GM23338 (cell line): ENCODE results near the gene RNASEH2A.

ENCODE experiments used
- CREB1 ChIP-seq: fragments of 250-450 bp; sonication (Bioruptor Pico); IDR thresholded peaks from 2 replicates; pipeline ENCODE4 v1.5.0; 2020; ENCODE audit warnings: low read depth, mild to moderate bottlenecking, moderate library complexity
- EZH2 ChIP-seq: fragments of 200-600 bp; sonication (generic); IDR thresholded peaks from one replicate; pipeline ENCODE4 v1.8.0; 2017; ENCODE audit warnings: antibody characterized with exemption, mild to moderate bottlenecking, low read depth; ENCODE audit not compliant: unreplicated experiment
- EZH2phosphoT487 ChIP-seq: fragments of 200-600 bp; sonication (generic); IDR thresholded peaks from one replicate; pipeline ENCODE4 v1.8.1; 2018; ENCODE audit warnings: antibody characterized with exemption; ENCODE audit not compliant: unreplicated experiment
- JUNB ChIP-seq: IDR thresholded peaks from one replicate; pipeline ENCODE4 v1.6.1; 2016; ENCODE audit warnings: antibody characterized with exemption; ENCODE audit not compliant: unreplicated experiment
- NANOG ChIP-seq: IDR thresholded peaks from 2 replicates; pipeline ENCODE4 v1.6.1; 2016; ENCODE audit warnings: antibody characterized with exemption, borderline replicate concordance
- POLR2AphosphoS5 ChIP-seq: IDR thresholded peaks from 2 replicates; pipeline ENCODE4 v1.6.1; 2016; ENCODE audit warnings: antibody characterized with exemption, low read depth
- TF ChIP-seq, protein P1 (sequence below), 2 experiments: fragments of 200-600 bp in 1 of 2; sonication (generic) in 1 of 2; conservative IDR thresholded peaks; 2 replicates each; pipeline versions ENCODE4 v1.5.1 to v1.6.1; 2016 to 2017; ENCODE audit warnings: antibody characterized with exemption in 2 of 2, low read depth in 2 of 2, mild to moderate bottlenecking in 2 of 2, moderate library complexity in 1 of 2
- TF ChIP-seq, protein P2 (sequence below): IDR thresholded peaks from one replicate; pipeline ENCODE4 v1.6.1; 2018; ENCODE audit warnings: antibody characterized with exemption; ENCODE audit not compliant: unreplicated experiment
- TF ChIP-seq, protein P3 (sequence below): IDR thresholded peaks from 2 replicates; pipeline ENCODE4 v1.6.1; 2016; ENCODE audit warnings: antibody characterized with exemption

DNA sequence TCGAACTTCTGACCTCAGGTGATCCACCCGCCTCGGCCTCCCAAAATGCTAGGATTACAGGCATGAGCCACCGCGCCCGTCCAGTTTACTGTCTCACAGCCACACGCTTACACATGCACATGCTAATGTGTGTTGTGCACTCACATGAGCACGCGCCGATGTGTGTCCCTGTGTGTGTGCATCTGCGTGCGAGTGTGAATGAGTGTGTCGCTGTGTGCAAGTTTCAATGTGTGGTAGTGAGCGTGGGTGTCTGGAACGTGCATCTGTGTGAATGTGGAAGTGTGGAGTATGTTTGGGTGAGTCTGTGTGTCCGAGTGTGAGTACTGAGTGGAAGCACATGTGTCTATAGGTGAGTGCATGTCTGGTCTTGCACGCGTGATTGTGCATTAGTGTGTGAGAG, 36.1 kb downstream of the RNASEH2A start:
- TF ChIP-seq, protein P1, sequence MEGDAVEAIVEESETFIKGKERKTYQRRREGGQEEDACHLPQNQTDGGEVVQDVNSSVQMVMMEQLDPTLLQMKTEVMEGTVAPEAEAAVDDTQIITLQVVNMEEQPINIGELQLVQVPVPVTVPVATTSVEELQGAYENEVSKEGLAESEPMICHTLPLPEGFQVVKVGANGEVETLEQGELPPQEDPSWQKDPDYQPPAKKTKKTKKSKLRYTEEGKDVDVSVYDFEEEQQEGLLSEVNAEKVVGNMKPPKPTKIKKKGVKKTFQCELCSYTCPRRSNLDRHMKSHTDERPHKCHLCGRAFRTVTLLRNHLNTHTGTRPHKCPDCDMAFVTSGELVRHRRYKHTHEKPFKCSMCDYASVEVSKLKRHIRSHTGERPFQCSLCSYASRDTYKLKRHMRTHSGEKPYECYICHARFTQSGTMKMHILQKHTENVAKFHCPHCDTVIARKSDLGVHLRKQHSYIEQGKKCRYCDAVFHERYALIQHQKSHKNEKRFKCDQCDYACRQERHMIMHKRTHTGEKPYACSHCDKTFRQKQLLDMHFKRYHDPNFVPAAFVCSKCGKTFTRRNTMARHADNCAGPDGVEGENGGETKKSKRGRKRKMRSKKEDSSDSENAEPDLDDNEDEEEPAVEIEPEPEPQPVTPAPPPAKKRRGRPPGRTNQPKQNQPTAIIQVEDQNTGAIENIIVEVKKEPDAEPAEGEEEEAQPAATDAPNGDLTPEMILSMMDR (conservative IDR thresholded peaks at IDR 0.05; ENCODE audit: low read depth in 2 of 2): no peak
- no peak for TF ChIP-seq CREB1
- no peak for TF ChIP-seq EZH2phosphoT487
- TF ChIP-seq, protein P2, sequence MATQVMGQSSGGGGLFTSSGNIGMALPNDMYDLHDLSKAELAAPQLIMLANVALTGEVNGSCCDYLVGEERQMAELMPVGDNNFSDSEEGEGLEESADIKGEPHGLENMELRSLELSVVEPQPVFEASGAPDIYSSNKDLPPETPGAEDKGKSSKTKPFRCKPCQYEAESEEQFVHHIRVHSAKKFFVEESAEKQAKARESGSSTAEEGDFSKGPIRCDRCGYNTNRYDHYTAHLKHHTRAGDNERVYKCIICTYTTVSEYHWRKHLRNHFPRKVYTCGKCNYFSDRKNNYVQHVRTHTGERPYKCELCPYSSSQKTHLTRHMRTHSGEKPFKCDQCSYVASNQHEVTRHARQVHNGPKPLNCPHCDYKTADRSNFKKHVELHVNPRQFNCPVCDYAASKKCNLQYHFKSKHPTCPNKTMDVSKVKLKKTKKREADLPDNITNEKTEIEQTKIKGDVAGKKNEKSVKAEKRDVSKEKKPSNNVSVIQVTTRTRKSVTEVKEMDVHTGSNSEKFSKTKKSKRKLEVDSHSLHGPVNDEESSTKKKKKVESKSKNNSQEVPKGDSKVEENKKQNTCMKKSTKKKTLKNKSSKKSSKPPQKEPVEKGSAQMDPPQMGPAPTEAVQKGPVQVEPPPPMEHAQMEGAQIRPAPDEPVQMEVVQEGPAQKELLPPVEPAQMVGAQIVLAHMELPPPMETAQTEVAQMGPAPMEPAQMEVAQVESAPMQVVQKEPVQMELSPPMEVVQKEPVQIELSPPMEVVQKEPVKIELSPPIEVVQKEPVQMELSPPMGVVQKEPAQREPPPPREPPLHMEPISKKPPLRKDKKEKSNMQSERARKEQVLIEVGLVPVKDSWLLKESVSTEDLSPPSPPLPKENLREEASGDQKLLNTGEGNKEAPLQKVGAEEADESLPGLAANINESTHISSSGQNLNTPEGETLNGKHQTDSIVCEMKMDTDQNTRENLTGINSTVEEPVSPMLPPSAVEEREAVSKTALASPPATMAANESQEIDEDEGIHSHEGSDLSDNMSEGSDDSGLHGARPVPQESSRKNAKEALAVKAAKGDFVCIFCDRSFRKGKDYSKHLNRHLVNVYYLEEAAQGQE: no peak
- TF ChIP-seq POLR2AphosphoS5: no peak
- TF ChIP-seq, protein P3, sequence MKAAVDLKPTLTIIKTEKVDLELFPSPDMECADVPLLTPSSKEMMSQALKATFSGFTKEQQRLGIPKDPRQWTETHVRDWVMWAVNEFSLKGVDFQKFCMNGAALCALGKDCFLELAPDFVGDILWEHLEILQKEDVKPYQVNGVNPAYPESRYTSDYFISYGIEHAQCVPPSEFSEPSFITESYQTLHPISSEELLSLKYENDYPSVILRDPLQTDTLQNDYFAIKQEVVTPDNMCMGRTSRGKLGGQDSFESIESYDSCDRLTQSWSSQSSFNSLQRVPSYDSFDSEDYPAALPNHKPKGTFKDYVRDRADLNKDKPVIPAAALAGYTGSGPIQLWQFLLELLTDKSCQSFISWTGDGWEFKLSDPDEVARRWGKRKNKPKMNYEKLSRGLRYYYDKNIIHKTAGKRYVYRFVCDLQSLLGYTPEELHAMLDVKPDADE: no peak
- TF ChIP-seq EZH2: no peak
- no peak for TF ChIP-seq NANOG
- no peak for TF ChIP-seq JUNB
